Keratinocyte (primary cell): ENCODE data around the gene PLS1.

Experiments used
- CTCF ChIP-seq, 3 experiments: IDR thresholded peaks in 1 of 3; conservative IDR thresholded peaks in 1 of 3; optimal IDR thresholded peaks in 1 of 3; 2 replicates in 2 of 3; 3 replicates in 1 of 3; pipeline versions ENCODE3 to v1.5.1; 2011; ENCODE audit warnings: low read length in 3 of 3, mild to moderate bottlenecking in 3 of 3, moderate library complexity in 2 of 3, control low read depth in 1 of 3, inconsistent platforms in 1 of 3; ENCODE audit not compliant: insufficient read depth in 2 of 3; ENCODE audit errors: extremely low read depth in 1 of 3
- EZH2 ChIP-seq: IDR thresholded peaks from one replicate; pipeline ENCODE4 v1.6.1; 2012; ENCODE audit warnings: inconsistent platforms, mild to moderate bottlenecking, low read length, moderate library complexity

DNA sequence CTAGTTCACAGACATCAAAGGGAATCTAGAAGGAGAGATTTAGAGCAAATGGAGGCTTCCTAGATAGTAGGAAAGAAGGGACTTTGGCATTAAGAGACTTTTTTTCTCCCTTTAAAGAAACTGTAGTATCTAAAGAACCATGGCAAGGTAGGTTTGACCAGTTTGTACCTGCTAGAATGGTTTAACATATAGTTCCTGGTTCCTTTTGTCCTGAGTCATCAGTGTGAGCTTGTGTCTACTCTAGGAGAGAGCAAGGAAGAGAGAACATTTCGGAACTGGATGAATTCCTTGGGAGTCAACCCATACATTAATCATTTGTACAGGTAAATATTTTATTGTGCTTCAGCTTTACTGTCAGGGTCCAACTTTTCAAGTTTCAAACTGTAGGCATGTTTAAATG lies 98.0 kb downstream of the PLS1 start:
- TF ChIP-seq CTCF (optimal IDR thresholded peaks at IDR 0.05 in 1 of 3, IDR thresholded peaks at IDR 0.05 in 1 of 3, conservative IDR thresholded peaks at IDR 0.05 in 1 of 3; ENCODE audit: extremely low read depth in 1 of 3, insufficient read depth in 2 of 3, low read length in 3 of 3) (no peak), EZH2 (no peak)
